NCI-H2171 treated with DMSO at 0.1 percent for 48 hours (cell line): ENCODE data around the gene MICALL2.
A peak's percentile ranks its signal among the peaks of the same experiment; 100 is the strongest.

Source experiments
- DNase-seq: peaks from one replicate; lab custom pipeline; 2025; lab: John Stamatoyannopoulos, UW

Gene MICALL2

DNA sequence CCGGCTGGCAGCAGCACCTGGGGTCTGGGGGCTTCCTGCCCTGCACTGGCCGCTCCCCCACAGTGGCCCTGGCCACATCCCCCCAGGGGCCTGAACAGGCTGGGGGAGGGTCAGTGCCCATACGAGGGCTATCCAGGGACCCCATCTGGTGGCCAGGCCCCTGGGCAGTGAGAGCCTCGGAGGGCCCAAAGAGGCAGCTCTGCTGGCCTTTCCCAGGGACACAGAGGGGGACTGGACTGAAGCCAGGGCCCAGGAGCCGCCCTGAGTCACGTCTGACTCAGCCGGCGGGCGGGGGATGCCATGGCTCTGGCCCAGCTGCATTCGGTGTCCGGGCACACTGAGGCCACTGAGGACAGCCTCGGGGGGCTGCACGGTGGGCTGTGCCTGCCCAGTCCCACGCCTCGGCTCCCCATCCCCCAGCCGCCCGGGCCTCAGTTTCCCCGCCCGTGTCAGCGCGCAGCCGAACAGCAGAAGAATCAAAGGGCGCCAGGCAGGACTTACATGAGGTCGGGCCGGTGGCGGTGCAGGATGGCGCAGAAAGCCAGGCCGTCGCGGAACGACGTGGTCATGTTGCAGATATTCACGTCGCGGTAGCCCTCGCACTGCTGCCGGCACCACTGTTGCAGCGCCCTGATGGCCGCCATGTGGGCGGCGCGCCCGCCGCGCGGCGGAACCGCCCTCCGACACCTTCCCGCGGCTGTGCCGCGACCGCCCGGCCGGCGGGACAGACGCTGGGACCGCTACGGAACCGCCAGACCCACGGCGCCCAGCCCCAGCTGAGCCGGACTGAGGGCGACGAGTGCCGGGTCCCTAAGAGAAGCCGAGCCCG, at the start of gene MICALL2:
Gene MICALL2, minus strand, starts transcription at position 788 of the 829 bp plus-strand sequence. Its CDS starts 144 bp downstream, at position 644.
- no peak for DNase-seq

DNA sequence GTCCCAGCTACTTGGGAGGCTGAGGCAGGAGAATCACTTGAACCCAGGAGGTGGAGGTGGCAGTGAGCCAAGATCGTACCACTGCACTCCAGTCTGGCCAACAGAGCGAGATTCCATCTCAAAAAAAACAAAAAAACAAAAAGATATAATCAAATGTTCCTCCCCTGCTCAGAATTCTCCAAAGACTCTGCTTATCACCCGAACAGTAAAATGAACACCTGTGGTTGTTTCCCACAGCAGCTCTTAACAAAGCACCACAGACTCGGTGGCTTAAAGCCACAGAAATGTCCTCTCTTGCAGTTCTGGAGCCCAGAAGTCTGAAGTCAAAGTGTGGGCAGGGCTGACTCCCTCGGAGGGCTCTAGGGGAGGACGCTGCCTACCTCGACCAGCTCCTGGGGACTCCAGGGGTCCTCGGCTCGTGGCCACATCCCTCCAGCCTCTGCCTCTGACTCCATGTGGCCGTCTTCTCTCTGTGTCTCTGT, 49.0 kb upstream of the MICALL2 start:
- peak; percentile 36 for DNase-seq

DNA sequence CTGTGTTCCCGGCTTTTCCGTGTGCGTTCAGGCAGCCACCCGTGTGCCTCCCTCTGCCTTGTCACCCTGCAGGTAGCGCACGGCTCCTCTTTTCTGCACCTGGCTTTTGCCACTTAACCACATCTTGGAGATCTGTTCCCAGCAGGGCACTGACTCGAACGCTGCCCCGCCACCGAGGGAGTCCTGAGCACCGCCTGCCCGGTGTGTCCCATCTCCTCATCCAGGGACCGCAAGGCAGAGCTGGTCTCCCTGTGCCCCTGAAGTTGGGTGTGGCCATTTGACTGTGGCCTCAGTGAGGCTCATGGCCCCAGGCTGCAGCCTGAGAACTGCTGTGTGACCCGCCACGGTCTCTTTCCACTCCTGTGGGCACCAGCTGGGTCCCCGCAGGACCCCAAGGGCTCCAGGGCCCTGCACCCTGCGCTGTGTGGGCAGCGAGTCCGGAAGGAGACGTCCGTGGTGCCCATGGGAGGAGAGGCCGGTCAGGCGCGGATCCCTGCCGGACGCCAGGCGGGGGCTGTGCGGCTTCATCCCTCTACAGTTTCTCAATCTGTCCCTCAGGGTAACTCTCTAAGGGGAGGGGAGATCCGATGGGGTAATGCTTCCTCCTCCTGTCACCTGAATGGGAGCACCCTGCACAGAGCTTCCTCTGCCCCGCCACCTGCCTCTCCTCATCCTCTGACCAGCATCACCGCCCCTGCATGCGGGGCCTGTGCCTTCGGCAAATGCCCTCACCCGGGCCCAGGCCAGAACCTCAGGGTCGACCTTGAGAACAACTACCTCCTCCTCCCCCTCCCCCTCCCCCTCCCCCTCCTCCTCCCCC, 46.7 kb upstream of the MICALL2 start:
- DNase-seq, result peak; percentile 82

DNA sequence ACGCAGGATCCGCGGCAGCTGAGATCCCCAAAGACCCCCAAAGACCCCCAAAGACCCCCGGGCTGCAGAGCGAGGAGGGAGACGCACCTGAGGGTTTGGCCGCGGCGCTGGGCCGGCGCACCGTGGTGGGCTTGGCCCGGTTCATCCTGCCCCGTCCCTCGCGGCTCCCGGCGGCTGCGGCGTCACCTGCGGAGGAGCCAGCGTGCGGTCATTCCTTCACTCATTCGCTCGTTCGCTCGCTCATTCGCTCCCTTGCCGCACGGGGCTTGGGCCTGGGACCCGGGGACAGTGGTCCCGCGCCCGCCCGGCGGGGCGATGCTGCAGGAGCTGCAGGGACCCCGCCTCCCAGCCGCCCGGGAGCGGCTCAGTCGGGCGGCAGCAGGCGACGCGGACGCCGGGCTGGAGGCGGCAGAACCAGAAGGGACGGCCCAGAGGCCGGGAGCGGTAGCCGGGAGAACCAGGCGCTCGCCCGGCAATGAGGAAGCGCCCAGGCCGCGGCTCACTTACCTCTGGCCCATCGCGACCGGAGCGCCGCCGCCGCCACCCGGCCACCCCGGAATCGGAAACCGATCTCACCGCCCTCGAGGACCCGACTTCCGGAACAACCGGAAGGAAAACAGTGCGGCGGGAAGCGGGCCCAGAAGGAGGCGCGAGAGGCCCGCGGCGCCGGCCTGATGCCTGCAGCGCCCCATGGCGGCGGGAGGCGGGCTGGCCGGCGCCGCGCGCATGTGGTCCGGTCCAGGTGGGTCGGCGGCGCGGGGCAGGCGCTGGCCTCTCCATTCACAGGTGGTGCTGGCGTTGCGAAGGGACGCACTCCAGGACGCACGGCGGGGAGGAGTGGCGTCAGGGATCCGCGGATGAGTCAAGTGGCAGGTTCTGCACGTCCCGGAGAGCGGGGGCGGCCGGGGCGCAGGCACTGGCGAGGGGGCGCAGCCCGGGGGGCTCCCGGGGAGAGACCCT, 44.8 kb upstream of the MICALL2 start, which contains the start of gene INTS1:
Gene INTS1, minus strand, starts transcription at position 574 of the 960 bp plus-strand sequence. Its CDS starts 429 bp downstream, at position 145.
- peak; percentile 91 for DNase-seq

DNA sequence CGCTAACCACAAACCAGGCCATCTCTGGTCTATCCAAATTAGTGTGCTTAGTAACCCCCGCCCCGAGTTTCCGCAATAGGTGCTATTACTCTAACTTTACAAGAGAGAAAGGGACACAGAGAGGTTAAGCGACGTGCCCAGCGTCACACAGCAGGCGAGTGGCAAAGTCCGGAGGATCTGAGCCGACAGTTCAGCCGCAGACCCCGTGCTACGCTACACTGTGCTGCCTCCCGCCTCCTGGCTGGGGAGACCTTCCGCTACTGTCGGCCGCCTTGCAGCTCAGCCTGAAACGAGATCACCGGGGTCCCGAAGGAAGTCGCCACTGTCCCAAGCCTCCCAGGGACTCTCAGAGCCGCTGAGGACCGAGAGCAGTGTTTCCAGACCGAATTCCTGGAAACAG, 44.1 kb upstream of the MICALL2 start:
- no peak for DNase-seq

DNA sequence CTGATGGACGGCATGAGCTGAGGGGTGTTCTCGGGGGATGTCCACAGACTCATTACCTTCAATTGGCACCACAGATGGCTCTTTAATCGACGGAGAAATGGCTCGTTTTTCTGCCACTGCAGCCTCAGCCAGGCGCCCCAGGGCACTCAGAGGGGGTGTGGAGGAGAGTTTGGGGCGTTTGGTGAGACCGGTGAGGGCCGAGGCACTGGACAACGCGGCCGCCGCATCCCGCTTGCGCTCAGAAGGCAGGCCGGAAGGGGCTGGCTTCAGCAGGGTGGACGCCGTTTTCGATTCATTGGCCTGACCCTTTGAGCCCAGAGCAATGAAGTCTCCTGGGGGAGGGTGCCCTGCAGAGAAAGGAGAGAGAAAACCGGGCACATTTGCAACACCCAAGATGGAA, 43.6 kb upstream of the MICALL2 start:
- no peak for DNase-seq

DNA sequence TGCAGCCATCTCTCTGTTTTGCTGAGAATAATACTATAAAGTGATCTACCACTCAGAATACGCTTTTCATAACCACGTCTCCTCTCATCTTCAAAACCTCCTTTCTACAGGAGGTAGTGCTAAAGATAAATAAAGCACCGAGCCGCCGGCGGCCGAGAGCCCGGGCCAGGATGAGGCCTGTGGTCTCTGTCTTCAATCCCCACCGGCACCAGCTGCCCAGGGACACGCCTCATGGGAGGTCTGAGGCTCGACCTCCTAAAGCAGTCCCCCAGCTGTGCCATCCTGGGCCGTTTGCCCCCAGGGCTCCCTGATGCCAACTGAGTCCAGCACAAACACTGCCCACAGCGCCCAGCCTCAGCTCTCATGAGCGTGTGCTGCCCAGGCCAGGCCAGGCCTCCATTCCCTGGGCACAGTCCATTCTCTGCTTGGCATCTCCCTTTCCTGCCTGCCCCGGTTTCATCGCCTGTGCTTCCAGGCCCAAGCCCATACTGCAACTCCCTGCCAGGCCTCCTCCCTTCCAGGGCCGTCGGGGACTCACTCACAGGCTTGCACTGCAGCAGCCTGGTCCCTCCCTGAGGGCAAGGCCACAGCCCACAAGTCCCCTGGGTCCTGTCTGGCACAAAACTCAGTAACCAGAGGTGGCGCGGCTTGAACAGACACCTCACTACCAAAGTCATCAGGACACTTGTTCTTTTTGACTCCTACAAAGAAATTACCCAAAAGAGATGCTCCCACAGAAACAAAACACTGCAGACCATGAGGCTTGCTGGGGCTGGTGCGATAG, 42.4 kb upstream of the MICALL2 start:
- no peak for DNase-seq

DNA sequence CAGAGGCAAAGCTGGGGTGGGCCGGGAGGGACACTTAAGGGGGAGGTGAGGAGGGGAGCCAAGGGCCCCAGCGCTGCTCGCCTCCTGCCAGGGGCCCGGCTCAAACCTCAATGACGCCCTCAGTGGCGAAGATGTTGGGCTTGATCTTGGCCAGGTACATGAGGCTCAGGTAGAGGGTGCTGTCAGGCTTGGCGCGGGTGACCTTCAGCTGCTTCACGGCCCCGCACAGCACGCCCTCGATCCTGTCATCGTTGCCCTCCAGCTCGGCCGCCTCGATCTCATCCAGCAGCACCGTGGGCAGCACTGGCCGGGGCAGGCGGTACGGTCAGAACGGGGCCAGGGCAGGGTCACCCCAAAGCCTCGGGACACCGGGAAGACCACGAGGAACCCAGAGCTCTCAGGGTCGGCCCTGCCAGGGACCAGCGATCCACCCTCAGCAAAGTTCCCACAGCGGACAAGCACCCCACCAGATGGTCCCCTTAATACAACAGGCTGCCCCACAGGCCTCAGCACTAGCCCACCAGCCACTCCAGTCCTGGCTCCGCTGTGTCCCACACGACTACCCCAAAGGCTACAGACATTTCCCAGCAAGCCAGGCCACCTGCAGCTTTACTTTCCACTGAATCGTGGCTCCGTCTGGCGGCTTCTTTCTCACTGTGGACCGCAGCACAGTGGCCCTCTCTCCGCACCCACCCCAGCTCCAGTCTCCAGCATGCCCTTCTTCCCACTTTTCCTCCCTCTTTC, 41.0 kb upstream of the MICALL2 start:
- no peak for DNase-seq

DNA sequence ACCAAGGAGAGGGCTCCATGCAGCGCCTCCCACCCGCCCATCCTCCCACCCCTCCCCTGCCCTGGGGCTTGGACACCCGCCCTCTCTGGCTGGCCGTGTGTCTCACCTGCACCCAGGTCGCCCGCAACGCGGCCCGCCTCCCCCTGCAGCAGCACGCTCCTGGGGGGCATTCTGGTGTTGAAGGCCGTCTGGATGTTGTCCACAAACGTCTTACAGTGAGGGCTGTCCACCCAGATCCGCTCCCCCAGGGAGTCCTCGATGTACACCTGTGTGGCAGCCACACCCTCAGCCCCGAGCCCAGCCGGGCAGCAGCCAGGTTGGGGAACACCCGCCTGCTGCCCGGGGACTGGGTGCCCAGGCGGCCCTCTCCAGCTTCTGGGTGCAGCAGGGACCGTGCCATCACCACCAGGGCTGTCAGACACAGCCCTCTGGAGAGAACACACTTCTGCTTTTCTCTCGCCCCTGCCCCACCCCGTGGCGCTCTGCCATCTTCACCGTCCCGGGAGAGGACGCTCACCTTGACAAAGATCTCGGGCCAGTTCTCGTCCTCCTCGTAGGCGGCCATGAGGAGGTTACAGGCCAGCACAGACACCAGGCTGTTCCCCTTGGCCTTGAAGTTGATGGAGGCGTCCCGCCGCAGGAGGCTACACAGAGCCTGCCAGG, 40.2 kb upstream of the MICALL2 start:
- no peak for DNase-seq

DNA sequence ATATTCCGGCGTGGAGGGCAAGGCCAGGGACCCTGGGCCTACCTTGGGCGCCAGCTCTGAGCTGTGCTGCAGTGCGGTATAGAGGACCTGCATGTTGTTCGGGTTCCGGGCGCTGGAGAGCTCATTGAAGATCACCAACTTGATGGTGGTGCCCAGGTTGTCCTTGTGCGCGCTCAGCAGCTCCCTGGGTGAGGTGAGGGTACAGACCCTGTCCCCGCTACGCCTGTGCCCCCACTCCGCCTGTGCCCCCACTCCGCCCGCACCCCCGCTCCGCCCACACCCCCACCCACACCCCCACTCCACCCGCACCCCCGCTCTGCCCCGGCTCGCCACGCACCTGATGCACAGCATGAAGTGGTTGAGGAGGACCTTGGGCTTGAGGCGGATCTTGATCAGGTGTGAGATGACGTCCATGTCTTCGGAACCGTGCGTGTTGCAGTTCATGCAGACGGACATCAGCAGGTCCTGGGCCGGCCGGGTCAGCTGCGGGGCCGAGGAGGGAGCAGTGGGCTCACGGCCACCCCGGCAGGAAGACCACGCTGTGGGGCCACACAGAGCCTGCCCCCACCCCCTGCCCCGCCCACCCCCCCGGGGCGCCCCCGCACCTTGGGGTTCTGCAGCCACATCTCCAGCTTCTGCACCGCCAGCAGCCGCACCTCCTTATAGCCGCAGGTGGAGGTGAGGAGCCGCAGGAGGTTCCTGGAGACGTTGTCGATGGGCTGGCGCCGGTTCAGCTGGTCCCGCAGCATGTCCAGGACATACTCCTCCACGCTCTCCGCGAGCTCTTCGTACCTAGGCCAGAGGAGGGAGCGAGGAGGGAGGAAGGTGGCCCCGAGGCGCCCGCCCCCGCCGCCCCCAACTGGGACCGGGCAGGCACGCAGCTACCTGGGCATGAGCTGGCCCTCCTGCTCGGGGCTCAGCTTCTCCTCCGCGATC, 39.4 kb upstream of the MICALL2 start:
- DNase-seq, result no peak

DNA sequence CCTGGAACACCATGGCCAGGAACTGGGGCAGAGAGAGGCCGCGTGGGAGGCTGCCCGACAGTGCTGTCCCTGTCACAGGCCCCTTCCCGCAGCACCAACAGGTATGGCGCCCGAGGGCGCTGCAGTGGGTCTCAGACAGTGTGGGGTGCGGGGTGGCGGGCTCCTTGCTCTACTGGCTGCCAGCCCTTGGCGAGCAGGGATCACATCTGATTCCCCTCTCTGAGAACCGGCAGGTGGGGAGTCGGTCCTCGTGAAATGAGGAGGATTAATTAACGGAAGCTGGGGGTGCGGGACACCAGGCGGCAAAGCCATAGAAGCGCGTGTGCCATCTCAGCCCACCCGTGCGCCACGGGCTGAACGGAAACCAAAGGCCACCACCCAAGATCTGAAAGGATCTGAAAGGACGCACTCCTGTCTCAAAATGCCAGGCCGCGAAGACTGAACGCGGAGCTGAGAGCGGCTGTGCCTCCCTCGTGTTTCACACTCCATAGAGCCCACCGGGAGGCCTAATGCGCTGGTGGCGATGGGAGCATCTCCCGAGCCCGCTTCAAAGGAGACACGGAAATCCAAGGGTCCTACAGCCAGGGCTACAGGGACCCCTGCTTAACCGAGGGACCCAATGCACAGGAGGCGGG, 38.1 kb upstream of the MICALL2 start:
- no peak for DNase-seq

DNA sequence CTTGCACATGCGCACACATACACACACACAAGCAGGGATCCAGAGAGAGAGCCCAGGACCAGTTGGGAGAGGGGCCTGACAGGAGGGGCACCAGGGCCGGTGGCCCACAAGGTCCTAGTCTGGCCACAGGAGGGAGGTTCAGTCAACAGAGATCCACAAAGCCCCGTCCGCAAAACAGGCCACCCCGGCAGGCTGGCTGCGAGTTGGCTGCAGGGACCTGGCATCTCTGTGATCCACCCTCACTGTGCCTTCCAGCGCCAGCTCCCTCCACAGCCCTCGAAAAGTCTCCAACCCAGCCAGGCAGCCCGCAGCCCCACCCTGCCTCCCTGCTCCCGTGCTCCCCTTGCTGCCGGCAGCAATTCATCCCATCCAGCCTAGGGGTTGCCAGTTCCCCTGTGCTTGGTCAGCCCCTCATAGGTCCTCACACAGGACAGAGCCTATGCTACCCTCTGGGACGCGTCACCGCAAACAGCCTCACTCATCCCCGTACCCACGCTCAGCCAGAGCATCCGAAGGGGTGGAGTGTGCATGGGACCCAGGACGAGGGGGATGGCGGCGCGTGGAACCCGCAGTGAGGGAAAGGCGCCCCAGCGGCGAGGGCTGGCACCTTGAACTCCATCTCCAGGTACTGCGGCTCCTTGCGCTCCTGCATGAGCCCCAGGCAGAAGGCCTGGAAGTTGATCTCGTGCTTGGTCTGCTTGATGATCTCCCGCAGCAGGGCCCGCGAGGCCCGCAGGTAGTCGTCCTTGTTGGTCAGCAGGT, 37.4 kb upstream of the MICALL2 start:
- DNase-seq, result no peak

DNA sequence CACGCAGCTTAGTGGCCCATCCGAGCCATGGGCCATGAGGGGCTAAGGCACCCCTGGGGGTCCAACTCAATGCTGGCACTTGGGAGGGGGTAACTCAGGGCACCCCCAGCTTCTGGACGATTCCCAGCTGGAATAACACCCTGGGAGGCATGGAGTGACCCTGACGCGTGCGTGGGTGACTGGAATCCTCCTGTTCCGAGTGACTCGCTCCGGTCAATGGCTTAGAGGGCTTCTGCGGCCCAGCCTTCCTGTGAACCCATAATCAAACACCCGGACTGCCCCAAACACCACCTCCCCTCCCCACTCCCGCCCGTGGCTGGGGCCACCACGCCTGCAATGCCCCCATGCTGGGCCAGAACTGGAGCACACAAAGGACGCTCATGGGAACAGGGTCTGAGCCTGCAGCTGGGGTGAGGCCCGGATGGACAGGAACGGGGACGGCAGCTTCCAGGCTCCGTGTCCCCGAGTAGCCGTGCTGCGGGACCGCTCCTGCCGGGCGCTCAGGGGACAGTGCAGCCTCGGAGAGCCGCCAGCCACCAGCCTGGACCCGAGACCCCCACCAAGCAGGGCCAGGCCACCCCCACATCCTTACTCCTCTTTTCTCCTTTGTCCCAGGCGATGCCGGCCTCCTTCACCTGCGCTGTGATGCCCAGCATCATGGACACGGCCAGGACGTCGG, 36.4 kb upstream of the MICALL2 start:
- DNase-seq, result no peak

DNA sequence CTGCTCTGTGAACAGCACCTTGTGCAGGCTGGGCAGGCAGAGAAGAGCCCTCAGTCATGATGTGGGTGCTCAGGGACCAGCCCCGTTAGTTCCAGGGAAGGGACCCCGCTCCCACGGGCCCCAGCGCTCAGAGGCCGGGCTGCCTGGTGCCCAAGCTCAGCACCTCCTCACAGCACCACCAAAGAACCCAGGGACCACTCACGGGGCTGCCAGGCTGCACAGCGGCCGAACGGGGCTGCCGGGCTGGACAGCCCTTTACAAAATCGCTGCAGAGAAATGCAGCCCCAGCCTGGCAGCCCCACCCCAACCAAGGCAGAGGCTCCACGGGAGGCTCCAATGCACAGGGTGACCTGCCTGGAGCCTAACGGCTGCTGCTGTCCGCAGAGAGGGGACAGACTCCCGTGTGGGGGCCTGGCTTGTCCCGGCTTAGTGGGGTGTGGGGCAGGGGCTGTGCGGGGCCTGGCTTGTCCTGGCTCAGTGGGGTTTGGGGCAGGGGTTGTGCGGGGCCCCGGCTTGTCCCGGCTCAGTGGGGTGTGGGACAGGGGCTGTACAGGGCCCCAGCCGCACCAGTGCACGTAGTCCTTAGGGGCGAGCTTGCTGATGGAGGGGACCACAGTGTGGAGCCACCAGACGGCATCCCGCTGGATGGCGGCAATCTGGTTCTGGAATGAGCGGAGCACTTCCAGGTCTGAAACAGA, 35.7 kb upstream of the MICALL2 start:
- no peak for DNase-seq

DNA sequence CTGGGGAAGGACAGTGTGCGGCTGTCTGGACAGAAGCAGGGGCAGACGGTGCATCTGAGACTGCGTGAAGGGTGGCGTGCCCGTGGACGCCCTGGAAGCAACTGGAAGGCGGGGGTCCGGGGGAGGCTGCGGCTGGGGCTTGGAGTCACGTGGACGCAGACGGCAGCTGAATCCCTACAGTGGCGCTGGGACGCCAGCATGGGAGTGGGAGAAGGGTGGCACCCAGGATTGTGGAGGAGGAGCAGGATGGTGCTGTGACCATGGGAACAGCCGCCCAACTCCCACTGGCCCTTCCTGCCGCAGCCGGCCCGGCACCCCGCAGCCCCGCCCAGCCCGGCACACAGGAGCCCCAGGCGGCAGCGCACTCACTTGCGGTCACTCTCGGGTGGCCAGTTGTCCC, 35.2 kb upstream of the MICALL2 start:
- no peak for DNase-seq

DNA sequence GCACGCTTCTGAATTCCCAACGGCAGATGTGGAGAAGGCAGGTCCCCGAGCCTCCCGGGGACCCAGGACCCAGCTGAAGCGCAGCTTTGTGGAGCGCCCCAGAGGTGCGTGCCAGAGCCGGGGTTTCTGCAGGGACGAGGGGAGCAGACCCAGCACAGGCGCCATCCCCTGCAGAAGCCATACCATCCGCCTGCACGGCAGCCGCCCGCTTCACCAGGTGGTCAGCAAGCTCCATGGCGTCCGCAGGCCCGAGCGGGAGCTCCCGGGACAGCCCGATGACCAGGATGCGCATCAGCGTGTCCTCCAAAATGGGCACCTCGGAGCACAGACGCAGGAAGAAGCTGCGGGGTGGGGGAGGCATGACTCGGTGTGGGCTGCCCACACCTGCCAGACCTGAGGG, 34.3 kb upstream of the MICALL2 start:
- DNase-seq, result no peak
